ENCODE measurements around the gene BAHD1. TPM values are rescaled to one million over a fixed set of nuclear protein-coding genes. Genes with fewer than 3 reads are reported as not detected.

BAHD1 gene
- polyA plus RNA-seq, 1 of the 3 experiments (the other 2 are of a cell fraction): 5.5 TPM

- no peaks in the 10 kb centered on the region; a peak in 1 of 4 replicates for H3K4me1 ChIP-seq (ENCODE audit: control insufficient read depth in 1 of 2, insufficient read depth in 2 of 2, low read depth in 1 of 2, low read length in 1 of 2)
- no peak for TF ChIP-seq FOXJ3 (CRISPR knock-in tag; IDR thresholded peaks at IDR 0.05)
- no peak for TF ChIP-seq SMC3 (IDR thresholded peaks at IDR 0.05; ENCODE audit: low read depth, low read length)
- no peak for TF ChIP-seq POLR2AphosphoS5 (IDR thresholded peaks at IDR 0.05; ENCODE audit: low read depth, low read length)
- no peak for TF ChIP-seq MEF2A (IDR thresholded peaks at IDR 0.05; ENCODE audit: borderline replicate concordance, low read depth)
- no peak for TF ChIP-seq RAD21 (IDR thresholded peaks at IDR 0.05; ENCODE audit: low read length)
- TF ChIP-seq GABPA (IDR thresholded peaks at IDR 0.05; ENCODE audit: low read depth): no peak
- TF ChIP-seq FOSL2 (IDR thresholded peaks at IDR 0.05; ENCODE audit: borderline replicate concordance, low read depth): no peak
- TF ChIP-seq FOXM1 (IDR thresholded peaks at IDR 0.05; ENCODE audit: low read depth): no peak
- TF ChIP-seq RCOR1 (IDR thresholded peaks at IDR 0.05; ENCODE audit: low read length): no peak
- TF ChIP-seq MXI1 (IDR thresholded peaks at IDR 0.05; ENCODE audit: low read depth, low read length): no peak
- TF ChIP-seq RXRA (IDR thresholded peaks at IDR 0.05; ENCODE audit: borderline replicate concordance, low read depth): no peak
- H3K36me3 ChIP-seq (replicated peaks in 1 of 2; ENCODE audit: control insufficient read depth in 1 of 2, insufficient read depth in 2 of 2, low read length in 1 of 2): no peaks in the 10 kb centered on the region
- no peak overlapping the region for H3K4me3 ChIP-seq (ENCODE audit: low read depth in 2 of 2, low read length in 1 of 2)
- H3K27ac ChIP-seq (ENCODE audit: low read depth in 2 of 2, low read length in 1 of 2): no peak overlapping the region
- no peak overlapping the region for H3K9ac ChIP-seq
- H3K4me2 ChIP-seq: no peak overlapping the region
- no peaks in the 10 kb centered on the region for H3F3A ChIP-seq (replicated peaks; ENCODE audit: insufficient read depth)
- H2AFZ ChIP-seq (ENCODE audit: low read depth): no peak overlapping the region
- no peak for DNase-seq
- no peaks in the 10 kb centered on the region for H3K79me2 ChIP-seq (ENCODE audit: insufficient read depth)
- no peaks in the 10 kb centered on the region for H4K20me1 ChIP-seq (ENCODE audit: insufficient read depth)
- H3K9me2 ChIP-seq: no peaks in the 10 kb centered on the region
- H3K27me3 ChIP-seq (ENCODE audit: insufficient read depth): no peaks in the 10 kb centered on the region
- H3K9me3 ChIP-seq: no peaks in the 10 kb centered on the region
- 87% methylated on average over 5 of the region's 5 CpGs for WGBS (ENCODE audit: low lambda C conversion rate)
- ChIA-PET POLR2A (no interaction called here), CTCF (no interaction called here)
Observed at GRCh38 chr15:40513609-40514008, 72.9 kb downstream of the BAHD1 start.

GRCh38 chr15:40516322-40516721 is 75.6 kb downstream of the BAHD1 start:
- H3K36me3 ChIP-seq (replicated peaks in 1 of 2; ENCODE audit: control insufficient read depth in 1 of 2, insufficient read depth in 2 of 2, low read length in 1 of 2): no peaks in the 10 kb centered on the region
- no peaks in the 10 kb centered on the region for H3K27me3 ChIP-seq (ENCODE audit: insufficient read depth)
- peaks cover 0 to 2% of the 10 kb centered on the region in 2 experiments; a peak in 1 of 4 replicates for H3K4me1 ChIP-seq (ENCODE audit: control insufficient read depth in 1 of 2, insufficient read depth in 2 of 2, low read depth in 1 of 2, low read length in 1 of 2)
- no peak overlapping the region for H3K27ac ChIP-seq (ENCODE audit: low read depth in 2 of 2, low read length in 1 of 2)
- no peak overlapping the region for H3K4me2 ChIP-seq
- H3K9ac ChIP-seq: no peak overlapping the region
- CTCF ChIA-PET: no interaction called here
- WGBS (ENCODE audit: low lambda C conversion rate): 84% methylated on average over 2 of the region's 2 CpGs
- POLR2A ChIA-PET: no interaction called here
- H3F3A ChIP-seq (replicated peaks; ENCODE audit: insufficient read depth): no peaks in the 10 kb centered on the region
- no peak overlapping the region for H2AFZ ChIP-seq (ENCODE audit: low read depth)
- no peak overlapping the region for H3K4me3 ChIP-seq (ENCODE audit: low read depth in 2 of 2, low read length in 1 of 2)
- H4K20me1 ChIP-seq (ENCODE audit: insufficient read depth): no peaks in the 10 kb centered on the region
- no peak for TF ChIP-seq FOXM1 (IDR thresholded peaks at IDR 0.05; ENCODE audit: low read depth)
- no peak for TF ChIP-seq RAD21 (IDR thresholded peaks at IDR 0.05; ENCODE audit: low read length)
- no peak for TF ChIP-seq REST (IDR thresholded peaks at IDR 0.05; ENCODE audit: low read depth, low read length)
- TF ChIP-seq, protein P1, sequence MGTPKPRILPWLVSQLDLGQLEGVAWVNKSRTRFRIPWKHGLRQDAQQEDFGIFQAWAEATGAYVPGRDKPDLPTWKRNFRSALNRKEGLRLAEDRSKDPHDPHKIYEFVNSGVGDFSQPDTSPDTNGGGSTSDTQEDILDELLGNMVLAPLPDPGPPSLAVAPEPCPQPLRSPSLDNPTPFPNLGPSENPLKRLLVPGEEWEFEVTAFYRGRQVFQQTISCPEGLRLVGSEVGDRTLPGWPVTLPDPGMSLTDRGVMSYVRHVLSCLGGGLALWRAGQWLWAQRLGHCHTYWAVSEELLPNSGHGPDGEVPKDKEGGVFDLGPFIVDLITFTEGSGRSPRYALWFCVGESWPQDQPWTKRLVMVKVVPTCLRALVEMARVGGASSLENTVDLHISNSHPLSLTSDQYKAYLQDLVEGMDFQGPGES (IDR thresholded peaks at IDR 0.05; ENCODE audit: low read depth, low read length): no peak
- no peak for TF ChIP-seq ZBTB33 (IDR thresholded peaks at IDR 0.05; ENCODE audit: borderline replicate concordance, low read depth)
- no peak for TF ChIP-seq SMC3 (IDR thresholded peaks at IDR 0.05; ENCODE audit: low read depth, low read length)
- no peak for TF ChIP-seq NRF1 (IDR thresholded peaks at IDR 0.05; ENCODE audit: low read depth, low read length)
- no peak for TF ChIP-seq SIN3A (IDR thresholded peaks at IDR 0.05; ENCODE audit: borderline replicate concordance, low read depth, low read length)
- no peak for TF ChIP-seq TAF1 (IDR thresholded peaks at IDR 0.05; ENCODE audit: borderline replicate concordance, low read depth, low read length)
- TF ChIP-seq RCOR1 (IDR thresholded peaks at IDR 0.05; ENCODE audit: low read length): no peak
- TF ChIP-seq RFX5 (IDR thresholded peaks at IDR 0.05; ENCODE audit: low read length): no peak
- H3K9me3 ChIP-seq: no peaks in the 10 kb centered on the region
- DNase-seq: no peak
- H3K9me2 ChIP-seq: no peaks in the 10 kb centered on the region
- H3K79me2 ChIP-seq (ENCODE audit: insufficient read depth): no peaks in the 10 kb centered on the region
